GM15510 (cell line): Measurements from ENCODE around the gene HIVEP1.
A peak's percentile ranks its signal among the peaks of the same experiment; 100 is the strongest.

Experiments used
- POLR2A ChIP-seq: IDR thresholded peaks from 3 replicates; pipeline ENCODE4 v1.6.1; 2011; ENCODE audit warnings: borderline replicate concordance; ENCODE audit not compliant: insufficient read length; ENCODE audit errors: extremely low read depth

Gene HIVEP1

DNA sequence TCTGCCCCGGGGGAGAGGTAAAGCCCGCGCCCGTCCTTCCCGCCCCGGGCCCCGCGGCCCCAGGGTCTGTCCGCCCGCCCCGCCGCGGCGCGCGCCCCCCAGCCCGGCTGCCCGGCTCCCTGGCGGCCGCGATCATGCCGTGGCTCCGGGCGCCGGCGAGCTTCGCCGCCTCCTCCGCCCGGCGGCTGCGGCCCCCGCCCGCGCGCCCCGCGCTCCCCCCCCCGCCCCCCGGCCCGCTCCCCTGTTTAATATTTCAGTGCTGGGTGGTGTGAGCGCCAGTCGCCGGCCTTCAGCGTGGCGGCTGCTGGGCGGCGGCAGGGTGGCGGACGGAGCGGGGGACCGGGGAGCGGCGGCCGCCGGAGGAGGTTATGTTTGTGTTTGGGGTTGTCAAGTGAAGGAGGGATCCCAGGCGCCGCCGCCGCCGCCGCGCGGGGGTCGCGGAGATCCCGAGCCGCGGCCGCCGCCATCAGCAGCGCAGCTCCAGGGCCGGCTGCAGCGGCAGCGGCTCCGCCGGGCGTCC is at the start of gene HIVEP1:
Gene HIVEP1, plus strand, starts transcription at position 275 of the 520 bp plus-strand sequence. CDS start 3,317 bp downstream, outside the sequence.
- TF ChIP-seq POLR2A, result peak; percentile 17

DNA sequence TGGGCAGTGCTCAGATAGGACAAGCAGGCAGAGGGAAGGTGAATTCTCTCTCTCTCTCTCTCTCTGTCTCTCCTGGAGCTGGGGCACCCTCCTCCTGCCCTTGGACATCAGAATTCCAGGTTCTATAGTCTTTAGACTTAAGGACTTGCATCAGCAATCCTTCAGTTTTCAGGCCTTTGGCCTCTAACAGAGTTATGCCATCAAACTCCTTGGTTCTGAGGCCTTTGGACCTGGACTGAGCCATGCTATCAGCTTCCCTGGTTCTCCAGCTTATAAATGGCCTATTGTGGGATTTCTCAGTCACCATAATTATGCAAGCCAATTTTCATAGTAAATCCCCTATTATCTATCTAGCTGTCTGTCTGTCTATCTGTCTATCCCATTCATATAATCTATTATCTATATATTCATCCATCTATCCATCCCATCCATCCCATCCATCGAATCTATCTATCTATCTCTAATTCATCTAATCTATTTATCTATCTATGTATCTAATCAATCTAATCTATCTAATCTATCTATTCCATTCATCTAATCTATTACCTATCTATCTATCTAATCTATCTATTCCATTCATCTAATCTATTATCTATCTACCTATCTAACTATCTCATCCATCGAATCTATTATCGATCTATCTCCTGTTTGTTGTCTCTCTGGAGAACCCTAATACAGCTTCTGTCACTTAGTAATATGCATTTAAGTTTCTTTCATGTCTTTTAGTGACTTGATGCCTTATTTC is 48.2 kb upstream of the HIVEP1 start:
- no peak for TF ChIP-seq POLR2A

DNA sequence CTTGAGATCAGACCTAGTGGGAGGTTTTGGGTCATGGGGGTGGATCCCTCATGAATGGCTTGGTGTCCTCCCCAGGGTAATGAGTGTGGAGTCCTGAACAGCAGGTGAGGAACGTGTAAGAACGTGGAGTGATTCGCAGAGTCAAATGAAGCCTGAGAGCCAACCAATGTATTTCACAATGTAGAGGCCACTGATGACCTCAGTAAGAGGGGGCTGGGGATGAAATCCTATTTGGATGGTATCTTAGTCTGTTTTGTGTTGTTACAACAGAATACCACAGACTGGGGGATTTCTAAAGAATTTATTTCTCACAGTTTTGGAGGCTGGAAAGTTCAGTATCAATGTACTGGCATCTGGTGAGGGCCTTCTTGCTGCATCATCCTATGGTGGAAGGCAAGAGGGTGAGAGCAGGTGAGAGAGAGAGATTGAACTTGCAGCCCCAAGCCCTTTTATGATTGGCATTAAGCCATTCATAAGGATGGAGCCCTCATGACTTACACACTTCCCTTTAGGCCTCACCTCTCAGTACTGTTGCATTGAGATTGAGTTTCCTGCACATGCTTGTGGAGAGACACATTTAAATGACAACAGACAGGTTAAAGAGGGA is 47.3 kb upstream of the HIVEP1 start:
- no peak for TF ChIP-seq POLR2A

DNA sequence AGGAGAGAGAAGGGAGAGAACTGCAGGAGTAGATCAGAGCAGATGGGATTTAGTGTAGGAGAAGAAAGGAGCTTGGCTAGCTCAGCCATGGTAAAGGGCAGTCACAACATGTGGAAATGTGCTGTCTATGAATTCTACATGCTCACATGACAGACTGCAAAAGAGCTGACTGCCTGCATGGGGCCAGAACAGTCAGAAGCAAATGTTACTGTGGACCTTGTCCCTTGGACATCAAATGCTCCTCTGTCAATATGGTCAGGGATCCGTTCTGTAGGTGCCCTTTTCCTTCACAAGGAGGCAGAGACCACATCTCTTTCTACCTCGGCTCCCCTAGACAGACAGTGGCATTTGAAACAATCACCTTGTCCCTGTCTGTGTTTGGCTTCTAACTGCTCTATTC is 46.6 kb upstream of the HIVEP1 start:
- TF ChIP-seq POLR2A, result no peak

DNA sequence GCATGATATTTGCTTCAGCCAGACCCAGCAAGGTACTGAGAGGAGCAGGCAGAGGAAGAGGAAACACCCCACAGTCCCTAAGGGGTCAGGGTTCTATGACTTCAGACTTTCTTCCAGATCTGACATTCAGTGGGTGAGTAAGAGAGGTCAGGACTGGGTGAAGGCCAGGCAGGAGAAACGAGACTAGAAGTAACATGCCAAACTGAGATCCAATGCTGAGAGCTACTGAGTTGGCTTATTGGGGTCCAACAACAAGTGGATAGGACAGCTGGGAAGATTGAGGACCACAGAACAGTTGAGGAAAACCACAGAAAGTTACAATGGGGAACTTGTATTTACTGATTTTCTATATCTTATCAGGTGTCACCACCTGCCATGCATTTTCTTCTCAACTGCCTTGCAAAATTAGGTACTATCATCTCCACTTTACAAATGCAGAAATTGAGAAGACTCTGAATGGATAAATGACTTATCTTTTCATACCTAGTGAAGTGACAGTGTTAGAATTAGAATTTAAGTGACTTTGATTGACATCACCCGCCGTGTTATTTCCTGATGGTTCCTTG is 43.8 kb upstream of the HIVEP1 start:
- TF ChIP-seq POLR2A, result no peak

DNA sequence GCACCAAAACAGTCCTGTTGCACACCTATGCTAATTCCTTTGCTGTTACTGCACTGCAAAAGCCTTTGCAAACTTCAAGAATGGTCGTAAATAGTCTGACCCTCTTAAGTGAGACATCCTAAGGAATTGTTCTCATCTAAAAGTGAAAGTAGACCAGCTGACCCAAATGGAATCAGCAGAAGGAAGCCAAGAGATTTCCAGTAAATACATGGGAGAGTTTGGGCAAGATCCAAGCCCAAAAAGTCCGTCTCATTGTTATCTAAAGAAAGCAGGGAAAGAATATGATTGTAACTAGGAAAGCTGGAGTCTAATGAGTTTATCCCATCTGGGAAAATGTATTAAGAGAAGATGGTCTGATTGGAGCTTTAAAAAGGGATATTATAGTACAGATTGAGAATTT is 43.0 kb upstream of the HIVEP1 start:
- TF ChIP-seq POLR2A, result no peak

DNA sequence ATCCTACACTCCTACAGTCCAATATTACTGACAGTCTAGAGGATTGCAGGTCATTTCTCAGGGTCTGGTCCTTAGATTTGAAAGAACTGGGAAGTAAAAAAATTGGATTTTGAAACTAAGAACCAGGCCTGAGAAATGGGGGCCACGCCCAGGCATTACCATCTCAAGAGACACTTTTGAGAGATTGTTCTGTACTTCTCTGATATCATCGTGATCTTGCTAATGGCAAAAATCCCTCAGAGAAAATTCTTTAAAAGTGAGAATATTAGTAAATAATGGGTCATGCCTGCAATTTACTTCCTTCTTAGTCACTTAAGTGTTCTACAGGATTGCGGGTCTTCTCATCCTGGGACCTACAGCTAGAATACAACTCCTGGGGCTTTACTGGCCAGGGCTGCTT is 42.0 kb upstream of the HIVEP1 start:
- TF ChIP-seq POLR2A, result no peak

DNA sequence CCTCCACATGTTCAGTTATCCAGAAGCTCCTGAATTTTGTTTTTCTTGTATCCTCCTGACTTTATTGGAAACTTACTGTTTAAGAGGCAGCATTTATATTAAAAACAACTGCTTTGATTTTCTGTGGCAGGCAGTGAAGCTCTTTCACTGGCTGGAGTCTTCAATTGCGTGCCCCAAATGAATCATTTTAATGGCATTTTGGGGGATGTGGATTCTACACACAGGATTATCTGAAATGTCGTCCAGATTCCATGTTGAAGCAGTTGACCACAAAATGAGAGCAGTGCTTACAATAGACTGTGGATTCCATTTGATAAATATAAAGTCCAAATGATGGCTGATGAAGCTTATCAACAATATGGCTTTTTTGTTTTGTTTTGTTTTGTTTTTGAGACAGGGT is 41.0 kb upstream of the HIVEP1 start:
- TF ChIP-seq POLR2A, result no peak

DNA sequence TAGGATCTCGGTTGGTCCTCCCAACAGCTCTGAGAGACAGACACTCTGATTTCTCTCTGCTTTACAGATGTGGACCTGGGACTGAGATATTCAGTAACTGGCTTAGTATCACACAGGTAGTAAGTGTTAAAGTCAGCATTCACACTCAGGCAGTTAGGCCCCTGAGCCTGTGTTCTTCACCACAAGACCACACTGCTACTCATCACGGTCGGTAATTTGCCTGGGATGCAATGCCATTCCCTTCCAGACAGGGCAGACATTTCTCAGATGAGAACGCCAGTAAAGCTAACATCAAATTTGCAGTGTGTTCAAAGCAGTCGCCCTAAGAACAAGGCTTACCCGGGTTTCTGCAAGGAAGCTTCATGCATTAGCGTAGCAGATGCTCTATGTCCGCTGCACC is 39.8 kb upstream of the HIVEP1 start:
- no peak for TF ChIP-seq POLR2A

DNA sequence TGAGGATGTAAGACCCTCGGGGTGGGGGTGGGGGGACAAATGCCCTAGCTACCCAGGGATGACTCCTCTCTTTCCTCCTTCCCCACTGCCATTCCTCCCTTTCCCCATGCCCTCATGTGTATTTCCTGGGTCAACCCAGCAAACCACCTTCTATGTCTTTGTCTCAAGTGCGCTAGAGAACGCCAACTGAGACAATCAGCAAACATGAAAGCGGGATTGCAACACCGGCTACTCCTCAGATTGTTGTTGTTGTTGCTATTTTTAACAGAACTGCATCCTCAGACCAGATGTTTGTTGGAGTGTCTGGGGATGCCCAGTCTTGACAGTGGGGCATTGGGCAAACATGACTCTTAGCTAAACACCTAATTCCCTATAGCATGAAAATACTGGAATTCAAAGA is 39.3 kb upstream of the HIVEP1 start:
- no peak for TF ChIP-seq POLR2A

DNA sequence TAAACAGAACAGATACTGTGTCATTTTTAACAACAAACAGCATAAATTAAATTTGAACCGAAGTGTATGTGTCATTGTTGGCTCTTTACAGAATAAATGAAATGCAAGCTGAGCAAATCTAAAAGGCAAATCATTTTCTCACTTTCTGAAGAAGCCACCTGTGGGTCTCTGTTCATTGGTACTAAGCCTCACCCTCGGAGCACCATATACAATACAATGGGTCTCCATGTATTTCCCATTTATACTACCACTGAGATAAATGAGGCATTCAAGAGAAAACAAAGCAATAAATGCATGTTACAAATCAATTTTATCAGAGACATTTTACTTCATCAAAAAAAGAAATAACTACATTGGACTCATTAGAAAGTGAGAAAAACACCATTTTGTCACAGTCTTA is 38.9 kb upstream of the HIVEP1 start:
- TF ChIP-seq POLR2A, result no peak

DNA sequence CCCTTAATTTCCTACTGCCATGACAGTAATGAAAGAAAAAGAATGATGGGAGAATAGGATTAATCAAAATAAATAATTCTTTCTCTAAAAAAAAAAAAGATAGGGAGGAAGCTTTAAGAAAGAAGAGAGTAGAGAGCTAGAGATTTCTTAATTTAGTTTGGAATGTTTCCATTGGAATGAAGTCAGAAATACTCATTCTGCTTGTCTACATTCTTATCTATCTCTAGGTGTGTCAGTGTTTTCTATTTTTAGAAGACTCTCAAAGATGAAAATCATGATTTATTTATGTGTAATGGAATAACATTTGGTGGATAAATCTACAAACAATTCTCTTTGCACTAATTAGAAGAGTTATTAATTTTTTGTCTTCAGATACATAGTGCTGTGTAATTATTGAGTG is 38.0 kb upstream of the HIVEP1 start:
- TF ChIP-seq POLR2A, result no peak

DNA sequence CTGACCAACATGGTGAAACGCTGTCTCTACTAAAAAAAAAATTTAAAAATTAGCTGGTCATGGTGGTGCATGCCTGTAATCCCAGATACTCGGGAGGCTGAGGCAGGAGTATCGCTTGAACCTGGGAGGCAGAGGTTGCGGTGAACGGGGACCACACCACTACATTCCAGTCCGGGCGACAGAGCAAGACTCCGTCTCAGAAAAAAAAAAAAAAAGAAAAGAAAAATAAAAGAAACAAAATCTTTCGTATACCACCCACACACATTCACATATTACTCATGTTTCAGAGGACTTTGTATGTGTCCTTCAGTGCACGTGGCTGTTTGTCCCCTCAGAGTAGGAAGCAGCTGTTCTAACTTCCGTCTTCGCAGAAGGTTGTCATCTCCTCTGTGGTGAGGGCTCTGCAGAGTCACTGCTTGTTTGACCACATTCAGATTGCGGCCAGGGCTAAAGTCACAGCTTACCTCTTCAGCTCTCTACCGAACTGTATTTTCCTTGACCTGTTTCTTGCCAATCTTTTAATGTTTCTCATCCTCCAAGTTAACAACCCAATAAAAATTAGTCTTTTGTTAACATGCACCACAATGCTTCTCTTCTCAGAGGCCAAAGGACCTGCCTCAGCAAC is 36.6 kb upstream of the HIVEP1 start:
- TF ChIP-seq POLR2A, result peak; percentile 34

DNA sequence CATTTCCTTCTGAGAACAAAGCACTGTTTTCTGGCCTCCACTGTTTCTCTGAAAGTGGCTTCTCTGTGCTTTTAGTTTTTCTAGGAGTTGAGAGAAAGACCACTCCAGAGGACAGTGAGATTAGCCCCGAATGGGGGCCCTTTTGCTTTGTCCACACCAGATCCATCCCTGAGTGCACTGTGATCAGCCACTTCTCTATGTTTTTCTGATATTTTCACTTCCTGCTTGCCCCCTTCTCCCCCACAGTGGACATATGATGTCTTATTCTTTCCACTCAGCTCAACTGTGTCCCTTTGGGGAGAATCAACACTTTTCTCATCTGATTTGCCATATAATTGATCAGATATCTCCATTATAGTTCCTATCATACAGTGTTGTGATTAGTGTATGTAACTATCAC is 35.6 kb upstream of the HIVEP1 start:
- TF ChIP-seq POLR2A, result no peak

DNA sequence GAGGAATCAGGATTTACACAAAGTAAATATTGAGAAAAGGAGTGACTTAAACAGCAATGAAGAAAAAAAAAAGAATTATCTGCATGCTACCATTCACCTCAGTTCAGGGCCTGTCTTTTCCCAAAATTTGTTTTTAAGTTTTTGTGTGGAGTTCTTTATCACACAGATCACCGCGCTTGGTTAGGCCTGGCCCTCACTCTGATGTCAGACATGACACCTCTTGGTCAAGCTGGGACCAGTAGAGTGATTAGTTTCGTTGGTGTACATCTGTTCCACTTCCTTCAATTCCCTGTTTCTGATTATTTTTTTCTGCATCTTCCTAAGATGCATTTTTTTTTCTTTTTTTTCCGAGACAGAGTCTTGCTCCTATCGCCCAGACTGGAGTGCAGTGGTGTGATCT is 34.9 kb upstream of the HIVEP1 start:
- no peak for TF ChIP-seq POLR2A
